Osteocyte (in vitro differentiated cells): ENCODE measurements around the gene MLX. TPM values are rescaled to one million over a fixed set of nuclear protein-coding genes. Genes with fewer than 3 reads are reported as not detected.

Experiments used
- DNase-seq: peaks from one replicate; pipeline ENCODE4 v3.0.0; 2021; ENCODE audit warnings: mixed read lengths; ENCODE audit not compliant: unreplicated experiment; ENCODE audit errors: extremely low spot score
- H3K27ac Mint-ChIP-seq: one replicate; pipeline ENCODE4 v1.8.0; 2021; ENCODE audit warnings: mild to moderate bottlenecking, mixed read lengths; ENCODE audit not compliant: unreplicated experiment
- H3K27me3 Mint-ChIP-seq: one replicate; pipeline ENCODE4 v1.8.0; 2021; ENCODE audit warnings: mixed read lengths; ENCODE audit not compliant: unreplicated experiment
- H3K36me3 Mint-ChIP-seq: one replicate; pipeline ENCODE4 v1.8.0; 2021; ENCODE audit warnings: mixed read lengths; ENCODE audit not compliant: unreplicated experiment
- H3K4me1 Mint-ChIP-seq: one replicate; pipeline ENCODE4 v1.8.0; 2021; ENCODE audit warnings: mixed read lengths; ENCODE audit not compliant: unreplicated experiment
- H3K4me3 Mint-ChIP-seq: one replicate; pipeline ENCODE4 v1.8.0; 2021; ENCODE audit warnings: mild to moderate bottlenecking, moderate library complexity, mixed read lengths; ENCODE audit not compliant: unreplicated experiment
- H3K9me3 Mint-ChIP-seq: one replicate; pipeline ENCODE4 v1.8.0; 2021; ENCODE audit warnings: mixed read lengths; ENCODE audit not compliant: unreplicated experiment
- total RNA-seq: library from RNA; stranded (reverse); gene quantifications from 2 replicates; pipeline ENCODE4 v1.2.1, GENCODE V29; 2021
- TF ChIP-seq, protein P1 (sequence below): fragments of 200-600 bp; sonication (generic); IDR thresholded peaks from 2 replicates; pipeline ENCODE4 v1.5.0; 2021; ENCODE audit warnings: antibody characterized with exemption, mild to moderate bottlenecking, moderate library complexity

MLX gene
- total RNA-seq, 1 donor from 2014 or later, result 34.6 TPM

GRCh38 chr17:42563950-42564349, 3.0 kb upstream of the MLX start:
- Mint-ChIP-seq H3K27ac (peak overlapping the region; percentile 65), H3K36me3 (peaks cover 2% of the 10 kb centered on the region), H3K4me1 (peaks cover 43% of the 10 kb centered on the region), H3K9me3 (no peaks in the 10 kb centered on the region), H3K27me3 (no peaks in the 10 kb centered on the region), H3K4me3 (peak overlapping the region; percentile 88)
- DNase-seq, result no peak
- TF ChIP-seq, protein P1, sequence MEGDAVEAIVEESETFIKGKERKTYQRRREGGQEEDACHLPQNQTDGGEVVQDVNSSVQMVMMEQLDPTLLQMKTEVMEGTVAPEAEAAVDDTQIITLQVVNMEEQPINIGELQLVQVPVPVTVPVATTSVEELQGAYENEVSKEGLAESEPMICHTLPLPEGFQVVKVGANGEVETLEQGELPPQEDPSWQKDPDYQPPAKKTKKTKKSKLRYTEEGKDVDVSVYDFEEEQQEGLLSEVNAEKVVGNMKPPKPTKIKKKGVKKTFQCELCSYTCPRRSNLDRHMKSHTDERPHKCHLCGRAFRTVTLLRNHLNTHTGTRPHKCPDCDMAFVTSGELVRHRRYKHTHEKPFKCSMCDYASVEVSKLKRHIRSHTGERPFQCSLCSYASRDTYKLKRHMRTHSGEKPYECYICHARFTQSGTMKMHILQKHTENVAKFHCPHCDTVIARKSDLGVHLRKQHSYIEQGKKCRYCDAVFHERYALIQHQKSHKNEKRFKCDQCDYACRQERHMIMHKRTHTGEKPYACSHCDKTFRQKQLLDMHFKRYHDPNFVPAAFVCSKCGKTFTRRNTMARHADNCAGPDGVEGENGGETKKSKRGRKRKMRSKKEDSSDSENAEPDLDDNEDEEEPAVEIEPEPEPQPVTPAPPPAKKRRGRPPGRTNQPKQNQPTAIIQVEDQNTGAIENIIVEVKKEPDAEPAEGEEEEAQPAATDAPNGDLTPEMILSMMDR, result no peak

GRCh38 chr17:42564815-42565522, 1.9 kb upstream of the MLX start:
- TF ChIP-seq, protein P1, result no peak
- Mint-ChIP-seq H3K27ac (no peak overlapping the region), H3K4me3 (no peak overlapping the region), H3K4me1 (peaks cover 41% of the 10 kb centered on the region), H3K9me3 (no peaks in the 10 kb centered on the region), H3K36me3 (peaks cover 7% of the 10 kb centered on the region), H3K27me3 (no peaks in the 10 kb centered on the region)
- DNase-seq, result no peak

GRCh38 chr17:42565523-42566214, 1.2 kb upstream of the MLX start:
- Mint-ChIP-seq H3K36me3 (peaks cover 10% of the 10 kb centered on the region), H3K4me3 (peak overlapping the region; percentile 22), H3K9me3 (no peaks in the 10 kb centered on the region), H3K4me1 (peaks cover 37% of the 10 kb centered on the region), H3K27ac (peak overlapping the region; percentile 92), H3K27me3 (no peaks in the 10 kb centered on the region)
- DNase-seq, result no peak
- TF ChIP-seq, protein P1, result no peak

DNA sequence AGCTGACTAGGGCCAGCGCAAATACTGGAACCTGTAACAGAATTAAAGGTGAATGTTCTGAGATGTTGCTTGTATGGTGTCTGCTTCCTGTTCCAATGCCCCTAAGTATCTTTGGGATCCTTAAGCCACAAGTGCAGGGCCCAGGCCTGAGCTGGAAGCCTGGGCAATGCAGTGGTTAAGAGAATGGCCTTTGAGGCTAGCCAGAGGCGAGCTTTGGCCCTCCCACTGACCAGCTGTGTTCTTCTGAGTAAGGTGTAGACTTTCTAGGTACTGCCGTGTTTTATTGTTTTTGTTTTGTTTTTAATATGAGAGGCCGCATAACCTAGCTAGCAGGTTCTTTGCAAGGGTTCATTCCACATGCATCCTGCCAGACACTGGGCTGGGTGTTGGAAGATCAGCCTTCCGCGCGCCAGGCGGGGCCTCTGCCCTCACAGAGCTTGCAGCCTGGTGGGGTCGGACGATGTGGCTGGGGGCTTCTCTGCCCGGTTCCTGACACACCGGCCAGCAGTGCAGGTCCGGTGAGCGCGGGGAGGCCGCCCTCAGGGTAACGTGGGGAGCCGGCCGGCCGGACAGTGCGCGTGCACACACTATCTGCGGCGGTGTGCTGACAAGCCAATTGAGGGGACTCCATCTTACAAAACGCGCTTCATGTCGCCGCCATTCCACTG, 551 bp upstream of the MLX start:
- Mint-ChIP-seq H3K9me3 (no peaks in the 10 kb centered on the region), H3K27ac (peak overlapping the region; percentile 92), H3K4me1 (peaks cover 36% of the 10 kb centered on the region), H3K36me3 (peaks cover 15% of the 10 kb centered on the region), H3K4me3 (peak overlapping the region; percentile 91), H3K27me3 (no peaks in the 10 kb centered on the region)
- no peak for DNase-seq
- TF ChIP-seq, protein P1, result no peak
